Measurements from ENCODE around the gene SERAC1.
"Not testable (repeated sequence)": the region's sequence is repeated elsewhere in the genome, so short reads cannot be mapped to it uniquely, and the experiment has no call there.

Gene SERAC1

GRCh38 chr6:158174024-158174423 lies 6.0 kb upstream of the SERAC1 start:
- no peak for DNase-seq

GRCh38 chr6:158172001-158172400 lies 3.9 kb upstream of the SERAC1 start:
- DNase-seq = no peak

GRCh38 chr6:158170656-158171081 lies 2.6 kb upstream of the SERAC1 start:
- no peak for DNase-seq

GRCh38 chr6:158169634-158170033 lies 1.6 kb upstream of the SERAC1 start:
- not testable (repeated sequence) for DNase-seq

- no peak for DNase-seq
Measured at GRCh38 chr6:158165919-158166416, 2.1 kb downstream of the SERAC1 start.

- DNase-seq = no peak
Measured at GRCh38 chr6:158164579-158165170, 3.4 kb downstream of the SERAC1 start.

- DNase-seq = no peak
Measured at GRCh38 chr6:158161566-158162254, 6.4 kb downstream of the SERAC1 start.

GRCh38 chr6:158160932-158161539 lies 7.0 kb downstream of the SERAC1 start:
- no peak for DNase-seq

GRCh38 chr6:158158748-158159147 lies 9.3 kb downstream of the SERAC1 start:
- no peak for DNase-seq

- no peak for DNase-seq
Measured at GRCh38 chr6:158158123-158158522, 9.9 kb downstream of the SERAC1 start.

- no peak for DNase-seq
Measured at GRCh38 chr6:158157064-158157764, 10.8 kb downstream of the SERAC1 start.

GRCh38 chr6:158154816-158155215 lies 13.2 kb downstream of the SERAC1 start:
- no peak for DNase-seq

GRCh38 chr6:158153576-158153975 lies 14.5 kb downstream of the SERAC1 start:
- DNase-seq = no peak

- DNase-seq = no peak
Measured at GRCh38 chr6:158152659-158153058, 15.4 kb downstream of the SERAC1 start.

- not testable (repeated sequence) for DNase-seq
Measured at GRCh38 chr6:158152025-158152424, 16.0 kb downstream of the SERAC1 start.

GRCh38 chr6:158150701-158151100 lies 17.4 kb downstream of the SERAC1 start:
- DNase-seq = no peak

- no peak for DNase-seq
Measured at GRCh38 chr6:158149641-158150040, 18.4 kb downstream of the SERAC1 start.

GRCh38 chr6:158143700-158144099 lies 24.4 kb downstream of the SERAC1 start:
- DNase-seq = peak in 1 of 2 experiments; percentile 1

GRCh38 chr6:158142789-158143188 lies 25.3 kb downstream of the SERAC1 start:
- DNase-seq = no peak

GRCh38 chr6:158131926-158132325 lies 36.1 kb downstream of the SERAC1 start:
- DNase-seq = peak; percentile 50 to 55

- DNase-seq = no peak
Measured at GRCh38 chr6:158125271-158125670, 42.8 kb downstream of the SERAC1 start.

- no peak for DNase-seq
Measured at GRCh38 chr6:158124288-158124687, 43.8 kb downstream of the SERAC1 start.

- DNase-seq = no peak
Measured at GRCh38 chr6:158122048-158122447, 46.0 kb downstream of the SERAC1 start.
